Measurements from ENCODE around the gene HS3ST3A1. TPM values are rescaled to one million over a fixed set of nuclear protein-coding genes. Genes with fewer than 3 reads are reported as not detected.
"Not testable (repeated sequence)": the region's sequence is repeated elsewhere in the genome, so short reads cannot be mapped to it uniquely, and the experiment has no call there.

Gene HS3ST3A1
- total RNA-seq, 1 donor from 2014 or later, result 0.16 TPM

- Histone ChIP-seq H3K9me3 (replicated peaks) (no peaks in the 10 kb centered on the region), H3K4me3 (no peak overlapping the region), H3K36me3 (no peaks in the 10 kb centered on the region), H3K27ac (replicated peaks) (no peak overlapping the region), H3K27me3 (ENCODE audit: low read depth) (no peaks in the 10 kb centered on the region), H3K4me1 (no peaks in the 10 kb centered on the region)
- intact Hi-C loops (cut with micrococcal nuclease), result no loop called here
- TF ChIP-seq CTCF (IDR thresholded peaks at IDR 0.05; ENCODE audit: borderline replicate concordance), result no peak
- DNase-seq, result no peak
Observed at GRCh38 chr17:13554231-13554630, 47.5 kb downstream of the HS3ST3A1 start.

GRCh38 chr17:13550291-13550690 is 51.4 kb downstream of the HS3ST3A1 start:
- no peak for TF ChIP-seq CTCF (IDR thresholded peaks at IDR 0.05; ENCODE audit: borderline replicate concordance)
- H3K27me3 ChIP-seq (ENCODE audit: low read depth), result no peaks in the 10 kb centered on the region
- intact Hi-C loops (cut with micrococcal nuclease), result no loop called here
- H3K4me3 ChIP-seq, result no peak overlapping the region
- DNase-seq, result no peak
- no peak overlapping the region for H3K27ac ChIP-seq (replicated peaks)
- no peaks in the 10 kb centered on the region for H3K9me3 ChIP-seq (replicated peaks)
- H3K36me3 ChIP-seq, result no peaks in the 10 kb centered on the region
- no peaks in the 10 kb centered on the region for H3K4me1 ChIP-seq

- intact Hi-C loops (cut with micrococcal nuclease); H3K36me3 ChIP-seq; H3K4me3 ChIP-seq: not testable (repeated sequence)
Observed at GRCh38 chr17:13548576-13548975, 53.2 kb downstream of the HS3ST3A1 start.

GRCh38 chr17:13546851-13547250 is 54.9 kb downstream of the HS3ST3A1 start:
- H3K27me3 ChIP-seq (ENCODE audit: low read depth), result no peaks in the 10 kb centered on the region
- DNase-seq, result no peak
- no peaks in the 10 kb centered on the region for H3K36me3 ChIP-seq
- TF ChIP-seq CTCF (IDR thresholded peaks at IDR 0.05; ENCODE audit: borderline replicate concordance), result no peak
- intact Hi-C loops (cut with micrococcal nuclease), result no loop called here
- H3K27ac ChIP-seq (replicated peaks), result no peak overlapping the region
- H3K4me1 ChIP-seq, result no peaks in the 10 kb centered on the region
- H3K4me3 ChIP-seq, result no peak overlapping the region
- H3K9me3 ChIP-seq (replicated peaks), result no peaks in the 10 kb centered on the region

More at GRCh38 chr17:13548576-13548975, 53.2 kb downstream of the HS3ST3A1 start:
- H3K27me3 ChIP-seq (ENCODE audit: low read depth); H3K27ac ChIP-seq (replicated peaks); H3K9me3 ChIP-seq (replicated peaks); DNase-seq; H3K4me1 ChIP-seq: not testable (repeated sequence)

GRCh38 chr17:13545941-13546340 is 55.8 kb downstream of the HS3ST3A1 start:
- no peak for TF ChIP-seq CTCF (IDR thresholded peaks at IDR 0.05; ENCODE audit: borderline replicate concordance)
- intact Hi-C loops (cut with micrococcal nuclease), result no loop called here
- H3K36me3 ChIP-seq, result no peaks in the 10 kb centered on the region
- no peaks in the 10 kb centered on the region for H3K9me3 ChIP-seq (replicated peaks)
- H3K4me3 ChIP-seq, result no peak overlapping the region
- no peaks in the 10 kb centered on the region for H3K27me3 ChIP-seq (ENCODE audit: low read depth)
- no peak for DNase-seq
- H3K4me1 ChIP-seq, result no peaks in the 10 kb centered on the region
- H3K27ac ChIP-seq (replicated peaks), result no peak overlapping the region

GRCh38 chr17:13544765-13545164 is 57.0 kb downstream of the HS3ST3A1 start:
- intact Hi-C loops (cut with micrococcal nuclease), result no loop called here
- H3K4me1 ChIP-seq, result no peaks in the 10 kb centered on the region
- no peak overlapping the region for H3K27ac ChIP-seq (replicated peaks)
- no peaks in the 10 kb centered on the region for H3K36me3 ChIP-seq
- H3K4me3 ChIP-seq, result no peak overlapping the region
- H3K27me3 ChIP-seq (ENCODE audit: low read depth), result no peaks in the 10 kb centered on the region
- DNase-seq, result no peak
- no peaks in the 10 kb centered on the region for H3K9me3 ChIP-seq (replicated peaks)
- TF ChIP-seq CTCF (IDR thresholded peaks at IDR 0.05; ENCODE audit: borderline replicate concordance), result no peak

Measured in left ventricle myocardium inferior (tissue), 1 donor.